Measurements from ENCODE around the gene UVRAG.

Gene UVRAG

GRCh38 chr11:75911459-75911858 is 96.4 kb downstream of the UVRAG start:
- Histone ChIP-seq H3K27me3 (ENCODE audit: insufficient read depth, insufficient read length) (no peaks in the 10 kb centered on the region), H3K36me3 (ENCODE audit: insufficient read depth, insufficient read length, low read length) (no peaks in the 10 kb centered on the region), H3K9me3 (ENCODE audit: insufficient read depth, low read length) (no peaks in the 10 kb centered on the region), H3K4me3 (ENCODE audit: insufficient read length, low read depth) (no peak overlapping the region), H3K4me1 (ENCODE audit: insufficient read depth, insufficient read length) (no peaks in the 10 kb centered on the region), H3K9ac (ENCODE audit: insufficient read length, low read depth) (no peak overlapping the region)
- TF ChIP-seq YY1 (IDR thresholded peaks at IDR 0.05; ENCODE audit: insufficient read depth, insufficient read length) (no peak), ZNF274 (IDR thresholded peaks at IDR 0.05; ENCODE audit: low read depth, low read length) (no peak), SUZ12 (IDR thresholded peaks at IDR 0.05; ENCODE audit: extremely low read depth, insufficient read depth, insufficient read length) (no peak)
- DNase-seq (ENCODE audit: low read depth, low spot score): no peak

DNA sequence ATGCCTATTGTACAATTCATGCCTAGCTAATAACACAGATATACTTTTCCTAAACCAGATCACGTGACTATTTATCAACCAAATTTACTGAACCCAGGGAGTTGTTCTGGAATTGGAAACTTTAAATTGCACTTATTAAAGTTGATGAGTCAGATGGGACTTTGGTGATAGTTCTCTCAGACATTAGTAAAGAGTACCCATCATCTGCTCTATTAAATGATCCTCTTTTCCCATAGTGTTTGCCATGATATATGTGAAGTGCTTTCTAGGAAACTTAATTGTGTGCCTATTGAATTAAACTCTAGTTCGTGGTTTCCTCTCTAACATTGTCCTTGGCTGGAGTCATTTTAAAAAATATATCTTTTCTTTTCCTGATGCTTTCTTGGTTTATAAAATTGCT is 99.0 kb downstream of the UVRAG start:
- no peak for DNase-seq (ENCODE audit: low read depth, low spot score)
- H3K27me3 ChIP-seq (ENCODE audit: insufficient read depth, insufficient read length): no peaks in the 10 kb centered on the region
- no peaks in the 10 kb centered on the region for H3K4me1 ChIP-seq (ENCODE audit: insufficient read depth, insufficient read length)

GRCh38 chr11:75916882-75917281 is 101.9 kb downstream of the UVRAG start:
- TF ChIP-seq ZNF274 (IDR thresholded peaks at IDR 0.05; ENCODE audit: low read depth, low read length) (no peak), YY1 (IDR thresholded peaks at IDR 0.05; ENCODE audit: insufficient read depth, insufficient read length) (no peak), SUZ12 (IDR thresholded peaks at IDR 0.05; ENCODE audit: extremely low read depth, insufficient read depth, insufficient read length) (no peak)
- Histone ChIP-seq H3K9ac (ENCODE audit: insufficient read length, low read depth) (no peak overlapping the region), H3K27me3 (ENCODE audit: insufficient read depth, insufficient read length) (no peaks in the 10 kb centered on the region), H3K36me3 (ENCODE audit: insufficient read depth, insufficient read length, low read length) (no peaks in the 10 kb centered on the region), H3K4me3 (ENCODE audit: insufficient read length, low read depth) (no peak overlapping the region), H3K9me3 (ENCODE audit: insufficient read depth, low read length) (no peaks in the 10 kb centered on the region), H3K4me1 (ENCODE audit: insufficient read depth, insufficient read length) (no peaks in the 10 kb centered on the region)
- no peak for DNase-seq (ENCODE audit: low read depth, low spot score)

More for the DNA sequence above, 99.0 kb downstream of the UVRAG start:
- H3K4me3 ChIP-seq (ENCODE audit: insufficient read length, low read depth): no peak overlapping the region
- TF ChIP-seq ZNF274 (IDR thresholded peaks at IDR 0.05; ENCODE audit: low read depth, low read length) (no peak), YY1 (IDR thresholded peaks at IDR 0.05; ENCODE audit: insufficient read depth, insufficient read length) (no peak), SUZ12 (IDR thresholded peaks at IDR 0.05; ENCODE audit: extremely low read depth, insufficient read depth, insufficient read length) (no peak)
- no peaks in the 10 kb centered on the region for H3K9me3 ChIP-seq (ENCODE audit: insufficient read depth, low read length)
- no peak overlapping the region for H3K9ac ChIP-seq (ENCODE audit: insufficient read length, low read depth)
- no peaks in the 10 kb centered on the region for H3K36me3 ChIP-seq (ENCODE audit: insufficient read depth, insufficient read length, low read length)

- Histone ChIP-seq H3K36me3 (ENCODE audit: insufficient read depth, insufficient read length, low read length) (no peaks in the 10 kb centered on the region), H3K9me3 (ENCODE audit: insufficient read depth, low read length) (no peaks in the 10 kb centered on the region), H3K4me1 (ENCODE audit: insufficient read depth, insufficient read length) (no peaks in the 10 kb centered on the region), H3K4me3 (ENCODE audit: insufficient read length, low read depth) (no peak overlapping the region), H3K27me3 (ENCODE audit: insufficient read depth, insufficient read length) (no peaks in the 10 kb centered on the region), H3K9ac (ENCODE audit: insufficient read length, low read depth) (no peak overlapping the region)
- no peak for TF ChIP-seq YY1 (IDR thresholded peaks at IDR 0.05; ENCODE audit: insufficient read depth, insufficient read length)
- TF ChIP-seq SUZ12 (IDR thresholded peaks at IDR 0.05; ENCODE audit: extremely low read depth, insufficient read depth, insufficient read length): no peak
- TF ChIP-seq ZNF274 (IDR thresholded peaks at IDR 0.05; ENCODE audit: low read depth, low read length): no peak
- no peak for DNase-seq (ENCODE audit: low read depth, low spot score)
These were observed 103.3 kb downstream of the UVRAG start for GRCh38 chr11:75918331-75918730.

DNA sequence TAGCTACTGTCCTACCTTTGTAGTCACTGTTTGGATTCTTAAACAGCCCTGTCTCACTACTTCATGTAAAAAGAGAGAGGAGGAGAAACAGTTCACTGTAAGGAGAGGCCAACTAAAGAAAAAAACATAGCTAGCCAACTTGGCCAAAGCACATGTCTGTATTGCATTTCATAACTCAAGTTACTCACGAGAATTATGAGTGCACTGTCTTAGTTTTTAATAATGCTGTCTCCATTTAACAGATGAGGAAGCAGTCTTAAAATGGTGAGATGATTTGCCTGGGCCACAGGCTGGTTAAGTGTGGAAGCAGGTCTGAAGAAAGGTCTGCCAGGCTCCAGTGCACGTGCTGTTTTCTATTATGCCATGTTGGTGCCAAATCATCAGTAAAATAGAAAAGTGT is 104.5 kb downstream of the UVRAG start:
- Histone ChIP-seq H3K36me3 (ENCODE audit: insufficient read depth, insufficient read length, low read length) (no peaks in the 10 kb centered on the region), H3K4me3 (ENCODE audit: insufficient read length, low read depth) (no peak overlapping the region), H3K27me3 (ENCODE audit: insufficient read depth, insufficient read length) (no peaks in the 10 kb centered on the region), H3K9ac (ENCODE audit: insufficient read length, low read depth) (no peak overlapping the region), H3K9me3 (ENCODE audit: insufficient read depth, low read length) (no peaks in the 10 kb centered on the region), H3K4me1 (ENCODE audit: insufficient read depth, insufficient read length) (no peaks in the 10 kb centered on the region)
- DNase-seq (ENCODE audit: low read depth, low spot score): no peak
- TF ChIP-seq YY1 (IDR thresholded peaks at IDR 0.05; ENCODE audit: insufficient read depth, insufficient read length): no peak
- TF ChIP-seq ZNF274 (IDR thresholded peaks at IDR 0.05; ENCODE audit: low read depth, low read length): no peak
- TF ChIP-seq SUZ12 (IDR thresholded peaks at IDR 0.05; ENCODE audit: extremely low read depth, insufficient read depth, insufficient read length): no peak

DNA sequence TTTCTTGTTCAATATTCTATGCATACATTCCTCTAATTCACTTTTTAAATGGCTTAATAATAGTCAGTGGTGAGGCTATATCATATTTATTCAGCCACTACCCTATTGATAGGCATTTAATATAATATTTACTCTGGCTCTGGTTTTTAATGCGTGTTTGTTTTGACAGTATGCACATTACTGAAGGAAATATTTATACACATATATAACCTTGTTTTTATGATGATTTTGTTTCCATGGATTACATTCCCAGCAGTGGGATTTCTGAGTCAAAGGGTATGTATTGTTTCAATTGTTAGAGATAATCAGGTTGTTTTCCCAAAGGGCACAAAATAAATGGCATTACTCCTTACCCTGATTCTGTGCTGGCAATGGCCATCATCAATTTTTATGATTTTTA is 105.8 kb downstream of the UVRAG start:
- Histone ChIP-seq H3K4me3 (ENCODE audit: insufficient read length, low read depth) (no peak overlapping the region), H3K9ac (ENCODE audit: insufficient read length, low read depth) (no peak overlapping the region), H3K9me3 (ENCODE audit: insufficient read depth, low read length) (no peaks in the 10 kb centered on the region), H3K27me3 (ENCODE audit: insufficient read depth, insufficient read length) (no peaks in the 10 kb centered on the region), H3K4me1 (ENCODE audit: insufficient read depth, insufficient read length) (no peaks in the 10 kb centered on the region), H3K36me3 (ENCODE audit: insufficient read depth, insufficient read length, low read length) (no peaks in the 10 kb centered on the region)
- no peak for DNase-seq (ENCODE audit: low read depth, low spot score)
- TF ChIP-seq ZNF274 (IDR thresholded peaks at IDR 0.05; ENCODE audit: low read depth, low read length) (no peak), SUZ12 (IDR thresholded peaks at IDR 0.05; ENCODE audit: extremely low read depth, insufficient read depth, insufficient read length) (no peak), YY1 (IDR thresholded peaks at IDR 0.05; ENCODE audit: insufficient read depth, insufficient read length) (no peak)

DNA sequence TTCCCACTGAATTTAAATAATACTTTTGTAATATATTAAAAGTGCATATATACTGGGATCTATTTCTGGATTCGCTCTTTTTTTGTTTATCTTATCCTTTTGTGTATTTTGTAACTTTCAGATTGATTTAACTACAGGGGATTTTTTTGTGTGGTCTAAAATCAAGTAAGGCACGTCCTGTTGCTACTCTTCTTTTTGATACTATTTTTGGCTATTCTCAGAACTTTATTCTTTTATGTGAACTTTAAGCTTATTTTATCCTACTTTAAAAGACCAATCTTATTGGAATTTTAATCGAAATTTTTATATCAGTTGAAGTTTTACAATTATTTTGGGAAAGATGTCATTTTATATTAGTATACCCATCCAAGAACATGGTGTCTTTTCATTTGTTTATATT is 106.8 kb downstream of the UVRAG start:
- Histone ChIP-seq H3K36me3 (ENCODE audit: insufficient read depth, insufficient read length, low read length) (no peaks in the 10 kb centered on the region), H3K27me3 (ENCODE audit: insufficient read depth, insufficient read length) (no peaks in the 10 kb centered on the region), H3K4me1 (ENCODE audit: insufficient read depth, insufficient read length) (no peaks in the 10 kb centered on the region), H3K9ac (ENCODE audit: insufficient read length, low read depth) (no peak overlapping the region), H3K9me3 (ENCODE audit: insufficient read depth, low read length) (no peaks in the 10 kb centered on the region), H3K4me3 (ENCODE audit: insufficient read length, low read depth) (no peak overlapping the region)
- TF ChIP-seq SUZ12 (IDR thresholded peaks at IDR 0.05; ENCODE audit: extremely low read depth, insufficient read depth, insufficient read length) (no peak), YY1 (IDR thresholded peaks at IDR 0.05; ENCODE audit: insufficient read depth, insufficient read length) (no peak), ZNF274 (IDR thresholded peaks at IDR 0.05; ENCODE audit: low read depth, low read length) (no peak)
- DNase-seq (ENCODE audit: low read depth, low spot score): no peak
